Left renal pelvis (tissue), 4 donors: ENCODE data around the gene FAM50B. TPM values are rescaled to one million over a fixed set of nuclear protein-coding genes. Genes with fewer than 3 reads are reported as not detected.

Experiments
- DNase-seq, 4 donors: peaks; one replicate each; pipeline ENCODE4 v3.0.0-alpha.2; 2013; ENCODE audit warnings: low read depth in 4 of 4, low spot score in 3 of 4
- polyA plus RNA-seq, 4 donors: library from polyadenylated mRNA; unstranded; fragments of 120-200 nt; gene quantifications; one replicate each; pipeline ENCODE4 v1.2.1, GENCODE V29; 2013; ENCODE audit not compliant: insufficient read length in 4 of 4

FAM50B gene, protein sequence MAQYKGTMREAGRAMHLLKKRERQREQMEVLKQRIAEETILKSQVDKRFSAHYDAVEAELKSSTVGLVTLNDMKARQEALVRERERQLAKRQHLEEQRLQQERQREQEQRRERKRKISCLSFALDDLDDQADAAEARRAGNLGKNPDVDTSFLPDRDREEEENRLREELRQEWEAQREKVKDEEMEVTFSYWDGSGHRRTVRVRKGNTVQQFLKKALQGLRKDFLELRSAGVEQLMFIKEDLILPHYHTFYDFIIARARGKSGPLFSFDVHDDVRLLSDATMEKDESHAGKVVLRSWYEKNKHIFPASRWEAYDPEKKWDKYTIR
- 10 to 100 TPM in 3 of 4 donors, 1 to 10 TPM in 1; 7.2 to 12.4 (median 11.3) TPM for polyA plus RNA-seq

DNA sequence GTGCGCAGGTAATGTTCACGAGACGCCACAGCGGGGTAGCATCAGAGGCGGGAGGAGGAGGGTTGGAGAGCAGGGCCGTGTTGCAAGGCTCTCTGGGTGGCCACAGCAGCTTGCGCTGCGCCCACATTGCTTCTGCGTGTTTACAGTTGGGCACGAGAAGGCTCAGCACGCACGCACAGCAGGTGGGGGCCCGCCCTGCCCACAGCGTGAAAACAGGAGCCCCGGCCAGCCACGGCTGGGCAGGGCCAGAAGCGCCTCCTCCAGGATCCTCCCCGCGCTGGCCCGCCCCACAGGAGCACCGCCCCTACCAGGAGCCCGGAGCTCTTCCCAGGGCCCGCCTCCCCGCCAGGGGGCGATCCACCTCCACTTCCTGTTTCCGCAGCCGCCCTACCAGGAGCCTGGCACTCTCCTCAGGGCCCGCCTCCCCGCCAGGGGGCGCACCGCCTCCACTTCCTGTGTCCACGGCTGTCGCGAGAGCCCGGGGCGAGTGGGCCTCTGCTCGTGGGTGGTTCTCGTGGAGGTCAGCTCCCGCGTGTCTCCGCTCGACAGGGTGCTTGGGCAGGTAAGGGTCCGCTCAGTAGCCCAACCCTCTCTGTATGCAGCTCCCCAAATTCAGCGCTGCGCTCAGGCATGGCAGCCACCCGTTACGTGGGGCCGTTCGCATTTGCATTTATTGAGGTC is at the start of gene FAM50B:
Gene FAM50B, plus strand, starts transcription at position 449 of the 681 bp plus-strand sequence. CDS start 439 bp downstream, outside the sequence.
- DNase-seq, result peak in 3 of 4 donors; percentile 79 to 80 (median 79)

DNA sequence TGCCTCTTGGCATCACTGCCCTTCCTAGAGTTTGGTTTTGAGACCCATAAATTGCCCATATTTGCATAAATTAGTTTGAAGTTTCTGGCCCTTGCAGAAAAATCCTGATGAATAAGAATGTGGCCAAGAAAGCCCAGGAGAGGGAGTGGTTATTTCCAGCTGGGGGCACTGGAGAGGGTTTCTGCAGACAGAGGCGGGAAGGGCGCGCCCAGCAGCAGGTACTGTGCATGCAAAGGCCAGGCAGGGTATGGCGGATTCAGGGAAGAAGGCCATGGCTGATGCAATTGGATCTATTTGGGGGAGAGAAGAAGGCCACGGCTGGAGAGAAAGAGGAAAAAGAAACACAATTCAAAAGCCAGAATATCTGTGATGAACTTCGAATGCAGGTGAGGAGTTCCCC is 49.5 kb upstream of the FAM50B start:
- DNase-seq, result no peak

DNA sequence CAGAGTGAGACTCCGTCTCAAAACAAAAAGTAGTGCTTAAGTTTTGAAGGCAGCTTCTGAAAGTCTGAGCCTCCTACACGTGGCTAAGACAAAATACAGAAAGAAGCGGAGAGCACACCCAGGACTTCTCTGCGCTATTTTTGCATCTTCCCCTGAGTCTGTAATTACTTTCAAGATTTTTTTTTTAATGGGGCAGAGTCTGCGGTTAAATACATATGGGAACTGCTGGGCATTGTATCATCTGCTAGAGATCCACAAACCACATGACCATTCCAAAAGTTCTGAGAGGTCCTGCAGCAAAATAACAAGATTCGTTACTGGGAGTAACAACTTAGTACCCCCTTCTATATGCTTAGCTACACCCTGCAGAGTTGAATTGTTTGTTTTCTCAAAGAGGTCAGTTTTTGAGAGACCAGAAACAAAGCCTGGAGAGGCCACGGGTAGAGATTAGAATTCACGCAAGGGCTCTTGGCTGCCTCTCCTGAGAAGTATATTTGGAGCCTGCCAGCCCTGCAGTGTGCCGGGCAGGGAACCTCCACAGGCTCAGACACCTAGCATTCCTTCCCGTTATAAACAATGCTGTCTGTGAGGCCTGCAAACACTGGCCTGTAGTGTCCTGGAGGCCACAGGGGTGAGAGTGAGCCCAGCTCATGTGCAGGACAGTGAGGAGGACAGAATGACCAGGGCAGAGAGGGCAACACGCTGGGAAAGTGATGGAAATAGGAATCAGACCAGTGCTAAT is 48.2 kb upstream of the FAM50B start:
- no peak for DNase-seq

DNA sequence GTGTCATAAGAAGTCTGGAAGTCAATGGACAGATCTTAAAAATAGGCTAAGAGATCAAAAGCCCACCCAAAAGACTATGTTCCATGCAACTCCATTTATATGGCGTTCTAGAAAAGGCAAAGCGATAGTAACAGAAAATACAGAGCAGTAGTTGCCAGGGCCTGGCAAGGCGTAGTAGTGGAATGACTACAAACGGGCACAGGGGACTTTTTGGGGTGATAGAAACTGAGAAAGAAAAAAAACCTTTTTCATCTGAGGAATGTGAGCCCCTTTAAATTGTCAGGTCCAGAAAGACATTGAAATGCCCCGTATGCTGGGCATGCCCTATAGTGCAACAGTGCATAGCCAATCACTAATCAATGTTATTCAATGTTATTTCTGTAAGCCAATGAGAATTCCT is 47.2 kb upstream of the FAM50B start:
- DNase-seq, result no peak

DNA sequence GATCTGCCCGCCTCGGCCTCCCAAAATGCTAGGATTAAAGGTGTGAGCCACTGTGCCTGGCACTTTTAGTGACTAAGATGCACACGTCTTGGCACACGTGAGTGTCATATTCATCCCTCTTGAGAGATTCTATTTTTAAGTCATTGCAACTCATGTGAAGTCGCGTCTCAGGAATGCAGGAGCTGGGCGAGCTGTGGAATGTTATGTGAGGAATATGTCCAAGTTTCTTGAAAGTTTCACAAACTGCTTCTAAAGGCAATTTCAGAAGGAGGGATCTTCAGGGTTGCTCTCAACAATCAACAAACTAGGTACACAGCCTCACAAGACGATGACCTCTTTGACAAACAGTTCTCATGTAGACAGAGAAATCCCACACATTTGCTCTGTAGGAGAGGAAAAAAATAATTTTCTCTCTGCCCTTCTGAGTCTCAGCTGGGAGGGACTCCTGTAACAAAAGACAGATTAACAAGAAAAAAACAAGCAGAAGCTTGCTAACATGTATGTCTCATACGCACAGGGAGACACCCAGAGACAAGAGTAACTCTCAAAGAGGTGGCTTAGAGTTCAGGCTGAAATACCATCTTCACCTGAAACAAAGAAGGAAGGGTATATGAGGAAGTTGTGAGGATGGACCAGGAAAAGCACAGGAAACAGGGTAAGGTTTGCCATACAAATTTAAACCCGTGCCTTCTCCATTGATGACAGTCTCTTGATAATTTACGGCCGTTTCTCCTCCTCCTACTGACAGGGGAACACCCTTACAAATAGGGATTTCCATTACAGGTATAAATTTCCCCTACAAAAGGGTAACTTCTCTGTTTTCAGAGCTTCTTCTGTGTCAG is 45.3 kb upstream of the FAM50B start:
- no peak for DNase-seq

DNA sequence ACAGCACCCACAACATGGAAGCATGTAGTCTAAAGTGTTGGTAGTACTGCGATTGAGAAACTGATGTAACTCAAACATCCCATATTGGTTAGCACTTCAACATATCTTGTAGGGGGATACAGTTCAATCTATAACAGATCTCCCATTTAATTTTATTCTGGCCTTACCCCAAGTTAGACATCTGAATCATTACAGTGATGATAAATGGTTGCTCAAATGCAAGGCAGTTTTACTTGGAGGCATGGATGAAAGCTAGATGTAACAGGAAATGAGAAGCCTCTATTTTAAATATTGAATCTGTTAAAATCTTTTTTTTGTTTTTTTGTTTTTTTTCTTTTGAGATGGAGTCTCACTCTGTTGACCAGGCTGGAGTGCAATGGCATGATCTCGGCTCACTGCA is 44.2 kb upstream of the FAM50B start:
- no peak for DNase-seq

DNA sequence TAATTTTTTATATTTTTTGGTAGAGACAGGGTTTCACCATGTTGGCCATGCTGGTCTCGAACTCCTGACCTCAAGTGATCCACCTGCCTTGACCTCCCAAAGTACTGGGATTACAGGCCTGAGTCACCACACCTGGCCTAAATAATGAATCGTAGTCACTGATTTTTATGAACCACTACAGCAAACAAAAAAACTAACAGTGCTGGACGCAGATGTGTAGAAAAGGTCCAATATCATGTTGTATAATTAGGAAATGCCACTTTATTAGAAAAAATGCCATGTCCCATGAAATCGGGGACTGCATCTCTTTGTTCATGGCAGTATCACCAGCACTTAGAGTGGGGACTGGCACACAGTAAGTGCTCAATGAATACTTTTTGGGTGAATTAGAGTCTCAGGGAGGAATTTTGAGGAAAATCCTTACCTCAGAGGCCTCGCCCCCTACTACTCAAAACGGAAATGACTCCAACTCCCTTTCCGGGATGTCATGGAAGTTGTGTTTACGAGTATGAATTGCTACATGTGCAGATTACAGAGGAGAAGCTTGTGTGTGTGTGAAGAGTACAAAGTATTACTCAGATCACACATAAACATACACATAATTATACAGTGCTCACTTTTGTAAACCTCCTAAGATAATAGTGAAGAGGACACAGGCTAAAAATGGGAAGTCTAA is 43.6 kb upstream of the FAM50B start:
- no peak for DNase-seq

DNA sequence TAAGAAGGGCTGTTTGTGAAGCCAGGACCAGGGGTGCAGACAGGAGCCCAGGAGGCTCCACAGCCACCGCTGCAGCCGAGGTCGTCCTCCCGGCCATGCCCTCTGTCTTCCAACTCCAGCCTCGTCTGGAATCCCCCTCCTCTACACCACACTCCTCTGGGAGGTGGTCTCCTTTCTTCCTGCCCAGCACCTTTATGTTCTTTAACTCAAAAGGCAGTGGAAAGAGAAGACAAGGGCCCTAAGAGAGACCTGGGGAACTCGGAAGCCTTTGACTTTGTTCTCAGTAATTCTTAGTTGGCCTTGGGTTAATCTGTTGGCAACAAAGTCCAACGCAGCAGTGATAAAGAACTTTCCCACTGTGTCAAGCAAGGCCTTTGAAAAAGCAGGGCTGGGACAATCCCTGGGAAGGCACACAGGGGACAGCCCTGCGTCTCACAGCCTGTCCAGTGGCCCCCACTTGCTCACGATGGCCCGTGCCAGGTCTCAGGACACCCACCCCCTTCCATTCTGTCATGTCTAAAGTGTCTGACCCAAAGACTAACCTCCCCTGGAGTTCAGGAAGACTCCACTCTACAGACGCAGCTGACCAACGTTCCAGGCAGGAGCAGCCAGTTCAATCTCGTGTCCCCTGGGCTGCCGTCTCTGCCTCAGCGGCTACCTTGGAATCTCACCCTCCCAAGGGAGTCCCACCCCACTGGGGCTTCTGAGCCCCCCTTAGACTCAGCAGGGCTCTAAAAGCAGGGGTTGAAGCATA is 42.8 kb upstream of the FAM50B start:
- no peak for DNase-seq

DNA sequence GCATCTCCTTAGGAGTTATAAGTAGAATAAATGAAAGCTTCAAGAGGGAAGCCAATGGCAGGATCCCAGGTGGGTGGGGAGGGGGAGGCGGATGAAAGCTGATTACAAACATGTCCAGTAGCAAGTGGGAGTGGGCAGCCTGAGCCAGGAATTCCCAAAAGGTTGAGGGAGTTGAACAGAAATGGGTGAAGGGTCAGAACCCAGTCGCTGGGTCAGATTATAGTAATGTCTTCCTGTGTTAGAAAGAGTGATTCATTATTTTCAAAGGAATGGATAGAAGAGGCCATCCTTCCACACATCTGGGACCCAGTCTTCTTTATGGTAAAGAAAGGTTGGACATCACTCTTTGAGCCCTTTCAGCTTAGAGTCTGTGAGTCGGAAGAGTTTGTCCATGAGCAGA is 41.0 kb upstream of the FAM50B start:
- DNase-seq, result no peak

DNA sequence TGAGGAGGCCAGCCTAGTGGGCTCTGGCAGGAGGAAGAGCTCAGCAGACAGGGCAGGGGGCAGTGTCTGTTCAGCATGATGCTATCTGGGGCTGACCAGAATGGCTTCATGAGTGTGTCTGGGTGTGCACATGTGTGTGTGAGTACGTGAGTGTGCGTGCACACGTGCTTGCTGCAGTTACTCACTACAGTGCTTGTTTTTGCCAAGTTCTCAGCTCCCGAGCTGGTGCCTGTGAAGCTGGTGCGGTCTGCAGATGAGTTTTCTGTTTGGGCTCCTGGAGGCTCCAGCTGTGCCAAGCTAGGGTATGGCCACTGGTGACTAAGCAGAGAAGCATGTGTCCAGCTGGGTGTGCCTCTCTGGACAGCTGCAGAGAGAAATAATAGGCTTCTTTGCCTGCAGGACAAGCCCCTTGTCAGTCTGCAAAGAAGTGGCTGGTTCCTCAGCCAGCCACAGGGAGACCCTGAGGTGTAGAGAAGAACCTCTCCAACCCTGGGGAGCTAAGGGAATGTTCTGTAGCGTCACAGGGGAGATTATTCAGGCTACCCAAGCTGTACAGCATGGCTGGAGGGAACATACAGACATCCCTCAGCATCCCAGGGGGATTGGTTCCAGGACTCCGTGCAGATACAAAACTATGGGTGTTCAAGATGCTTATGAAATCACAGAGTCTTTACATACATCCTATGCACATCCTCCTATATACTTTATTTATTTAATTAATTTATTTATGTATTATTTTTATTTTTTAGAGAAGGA is 40.2 kb upstream of the FAM50B start:
- no peak for DNase-seq

DNA sequence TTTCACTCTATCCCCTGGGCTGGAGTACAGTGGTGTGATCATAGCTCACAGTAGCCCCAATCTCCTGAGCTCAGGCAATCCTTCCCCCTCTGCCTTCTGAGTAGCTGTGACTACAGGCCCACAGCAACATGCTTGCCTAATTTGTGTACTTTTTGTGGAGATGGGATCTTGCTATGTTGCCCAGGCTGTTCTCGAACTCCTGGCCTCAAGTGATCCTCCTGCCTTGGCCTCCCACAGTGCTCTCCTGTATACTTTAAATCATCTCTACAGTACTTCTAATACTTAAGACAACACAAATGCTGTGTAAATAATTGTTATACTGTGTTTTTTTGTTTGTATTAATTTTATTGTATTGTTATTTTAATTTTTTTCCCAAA is 39.7 kb upstream of the FAM50B start:
- no peak for DNase-seq

DNA sequence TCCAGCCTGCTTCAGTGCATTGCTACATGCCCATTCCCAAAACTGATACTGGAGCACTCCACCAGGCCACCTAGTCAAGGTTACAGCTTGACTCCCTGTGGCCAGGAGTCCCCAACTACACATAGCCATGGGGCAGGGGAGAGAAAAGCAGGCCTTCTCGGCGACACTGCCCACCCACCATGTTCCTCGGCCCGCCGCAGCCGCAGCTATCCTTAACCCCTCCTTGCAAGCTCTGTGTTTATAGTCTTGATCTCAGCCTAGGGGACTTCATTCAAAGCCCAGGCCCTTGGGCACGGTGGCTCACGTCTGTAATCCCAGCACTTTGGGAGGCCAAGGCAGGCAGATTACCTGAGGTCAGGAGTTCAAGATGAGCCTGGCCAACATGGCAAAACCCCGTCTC is 39.2 kb upstream of the FAM50B start:
- DNase-seq, result no peak

DNA sequence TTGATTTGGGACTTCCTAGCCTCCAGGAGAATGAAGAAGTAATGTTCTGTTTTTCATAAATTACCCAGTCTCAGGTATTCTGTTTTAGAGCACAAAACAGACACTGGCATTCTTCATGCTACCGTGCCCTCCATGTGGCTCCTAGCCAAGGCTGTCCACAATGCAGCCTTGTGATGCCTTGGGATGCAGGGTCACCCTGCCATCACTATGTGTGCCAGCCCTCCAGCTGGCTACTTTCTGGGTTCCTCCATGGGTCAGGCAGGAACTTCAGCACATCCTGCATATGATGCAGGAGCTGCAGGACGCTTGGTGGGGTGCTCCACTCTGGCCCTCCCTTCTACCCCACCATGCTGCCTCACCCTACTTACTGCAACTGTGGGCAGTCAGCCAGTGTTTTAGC is 38.0 kb upstream of the FAM50B start:
- DNase-seq, result no peak

DNA sequence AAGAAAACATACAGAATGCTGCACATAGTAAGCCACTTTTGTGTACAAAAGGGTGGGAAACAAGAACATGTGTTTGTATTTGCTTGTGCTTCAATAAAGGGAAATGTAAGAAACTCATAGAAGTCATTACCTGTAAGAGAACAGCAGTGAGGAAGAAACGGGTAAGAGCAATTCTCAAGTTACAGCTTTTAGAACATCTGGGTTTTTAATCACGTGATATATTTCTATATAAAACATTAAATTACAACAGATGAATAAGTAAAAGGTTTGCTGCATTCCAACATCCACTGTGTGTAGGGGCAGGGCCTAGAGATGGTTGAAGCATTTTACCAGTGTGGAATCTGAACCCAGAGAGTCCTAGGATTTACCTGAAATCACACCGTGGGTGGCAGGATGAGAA is 36.6 kb upstream of the FAM50B start:
- no peak for DNase-seq

DNA sequence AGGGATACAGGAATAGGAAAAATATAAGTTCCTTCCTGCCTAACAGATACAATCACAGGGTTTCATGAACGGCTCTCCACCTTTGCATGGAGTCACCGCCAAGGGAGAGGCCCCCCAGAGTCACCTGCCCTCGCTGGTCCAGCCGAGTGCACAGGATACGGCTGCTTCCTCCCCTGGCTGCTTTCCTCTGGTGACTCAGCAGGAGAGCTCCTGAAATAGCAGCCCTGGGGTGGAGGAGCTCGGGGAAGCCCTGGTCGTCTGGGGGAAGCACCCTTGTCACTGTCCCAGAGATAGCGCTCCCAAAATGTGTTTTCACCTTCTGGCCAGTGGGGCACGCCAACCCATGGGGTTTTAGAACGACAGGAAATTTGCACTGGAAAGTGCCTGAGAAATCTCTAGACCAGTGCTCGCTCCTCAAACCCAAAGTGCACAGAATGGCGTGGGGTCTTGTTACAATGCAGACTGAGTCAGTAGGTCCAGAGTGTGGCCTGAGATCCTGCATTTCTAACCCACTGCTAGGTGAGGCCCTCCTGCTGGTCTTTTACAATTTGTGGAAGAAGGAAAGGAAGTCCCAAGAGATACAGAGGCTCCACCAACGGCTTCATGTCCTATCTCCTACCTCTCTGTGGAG is 35.9 kb upstream of the FAM50B start:
- no peak for DNase-seq

DNA sequence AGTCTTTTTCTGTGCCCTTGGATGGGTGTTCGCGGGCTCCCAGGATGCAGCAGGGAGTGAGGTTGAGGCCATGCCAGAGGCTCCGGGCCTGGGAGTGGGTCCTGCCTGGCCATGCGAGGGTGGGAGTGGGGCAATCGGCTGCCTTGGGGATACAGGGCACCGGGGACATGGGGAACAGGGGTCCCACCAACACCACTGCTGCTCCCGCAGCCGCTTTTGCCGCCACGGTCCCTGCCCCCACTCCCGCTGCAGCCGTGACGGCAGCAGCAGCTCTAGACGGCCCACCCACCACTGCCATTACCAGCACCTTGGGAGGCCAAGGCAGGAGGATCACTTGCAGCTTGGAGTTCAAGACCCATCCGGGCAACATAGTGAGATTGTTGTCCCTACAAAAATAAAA is 35.3 kb upstream of the FAM50B start:
- DNase-seq, result no peak

DNA sequence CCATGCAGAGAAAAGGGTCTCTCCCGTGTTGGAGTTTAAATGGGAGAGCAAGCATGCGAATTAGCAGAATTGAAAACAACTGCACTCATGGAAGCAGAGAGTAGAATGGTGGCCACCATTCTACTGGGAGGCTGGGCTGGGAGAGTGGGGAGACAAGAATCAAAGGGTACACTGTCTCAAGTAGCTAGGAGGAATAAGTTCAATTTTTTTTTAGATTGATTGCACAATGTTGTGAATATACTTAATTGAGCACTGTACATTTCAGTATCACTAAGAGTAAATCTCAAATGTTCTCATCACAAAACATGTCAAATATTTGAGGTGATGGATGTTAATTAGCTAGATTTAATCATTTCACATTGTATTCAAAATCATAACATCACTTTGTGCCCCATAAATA is 34.6 kb upstream of the FAM50B start:
- DNase-seq, result no peak

DNA sequence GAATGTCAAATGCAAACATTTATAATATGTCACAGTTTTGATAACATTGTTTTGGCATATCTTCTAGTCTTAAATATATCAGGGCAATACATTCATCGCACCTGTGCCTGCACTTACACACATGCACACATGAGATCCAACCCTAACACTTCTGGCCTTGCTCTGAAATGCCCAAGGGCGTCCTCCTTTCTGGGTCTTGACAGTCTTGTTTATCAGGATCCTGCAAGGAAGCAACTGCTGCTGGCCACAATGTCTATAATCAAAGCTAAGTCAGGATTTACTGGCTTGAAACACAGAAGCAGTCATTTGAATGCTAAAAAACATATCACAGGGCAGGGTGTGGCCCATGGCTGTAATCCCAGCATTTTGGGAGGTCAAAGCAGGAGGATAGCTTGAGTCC is 32.9 kb upstream of the FAM50B start:
- DNase-seq, result no peak
